K562 (cell line): ENCODE measurements around the gene HPCAL1. TPM values are rescaled to one million over a fixed set of nuclear protein-coding genes. Genes with fewer than 3 reads are reported as not detected.

ENCODE experiments used
- CBFA2T3 ChIP-seq: fragments of 450-650 bp; IDR thresholded peaks from 2 replicates; pipeline ENCODE4 v1.6.1; 2017
- CREB3L1 ChIP-seq: fragments of 450-650 bp; IDR thresholded peaks from 2 replicates; pipeline ENCODE4 v1.6.1; 2014; ENCODE audit warnings: low read depth, mild to moderate bottlenecking, moderate library complexity, borderline replicate concordance
- CREM ChIP-seq: IDR thresholded peaks from 2 replicates; pipeline ENCODE4 v1.6.1; 2014; ENCODE audit warnings: antibody characterized with exemption, low read depth
- CSDE1 ChIP-seq, 2 experiments: fragments of 450-650 bp; IDR thresholded peaks; 2 replicates each; pipeline ENCODE4 v1.6.1; 2016; ENCODE audit warnings: mild to moderate bottlenecking in 1 of 2
- CTCF ChIP-seq, 3 experiments: IDR thresholded peaks in 2 of 3; conservative IDR thresholded peaks in 1 of 3; 2 replicates each; pipeline ENCODE4 v1.5.1; 2011 to 2012; ENCODE audit warnings: low read length in 3 of 3, mild to moderate bottlenecking in 3 of 3, control low read depth in 2 of 3, improper control_type of control experiment in 1 of 3, inconsistent platforms in 1 of 3, low read depth in 1 of 3, mixed read lengths in 1 of 3, moderate library complexity in 1 of 3; ENCODE audit not compliant: insufficient read depth in 2 of 3
- EP300 ChIP-seq: IDR thresholded peaks from 2 replicates; pipeline ENCODE4 v1.6.1; 2012; ENCODE audit warnings: low read length, improper control_type of control experiment
- HSF4 ChIP-seq: fragments of 250-450 bp; sonication (Bioruptor Pico); IDR thresholded peaks from 2 replicates; pipeline ENCODE4 v2.1.2; 2022; ENCODE audit warnings: mild to moderate bottlenecking, moderate library complexity, borderline replicate concordance
- L3MBTL2 ChIP-seq: fragments of 450-650 bp; IDR thresholded peaks from 2 replicates; pipeline ENCODE4 v1.6.1; 2016; ENCODE audit warnings: mild to moderate bottlenecking, moderate library complexity
- MAX ChIP-seq: sonication (generic); formaldehyde crosslinking; IDR thresholded peaks from 2 replicates; pipeline ENCODE4 v1.9.0; 2022; ENCODE audit warnings: mild to moderate bottlenecking, missing genetic modification reagents
- NR2C2 ChIP-seq, 2 experiments: fragments of 200-800 bp in 1 of 2; sonication (Bioruptor generic) in 1 of 2; sonication (generic) in 1 of 2; formaldehyde crosslinking in 1 of 2; IDR thresholded peaks; 2 replicates each; pipeline versions ENCODE4 v1.6.1 to v1.8.0; 2016 to 2022; ENCODE audit warnings: mild to moderate bottlenecking in 1 of 2, missing compliant biosample characterization in 1 of 2, missing genetic modification characterization in 1 of 2, missing genetic modification reagents in 1 of 2
- POLR2G ChIP-seq: fragments of 200-400 bp; formaldehyde crosslinking; IDR thresholded peaks from 2 replicates; pipeline ENCODE4 v1.6.1; 2017; ENCODE audit warnings: low read depth, mild to moderate bottlenecking, antibody characterized with exemption, low read length, moderate library complexity
- PTBP1 ChIP-seq: fragments of 200-400 bp; formaldehyde crosslinking; IDR thresholded peaks from 2 replicates; pipeline ENCODE4 v1.6.1; 2017; ENCODE audit warnings: low read depth, low read length
- SP1 ChIP-seq: sonication (generic); formaldehyde crosslinking; IDR thresholded peaks from 2 replicates; pipeline ENCODE4 v1.8.1; 2022; ENCODE audit warnings: mild to moderate bottlenecking, missing genetic modification reagents
- STAG1 ChIP-seq: sonication (generic); formaldehyde crosslinking; IDR thresholded peaks from 2 replicates; pipeline ENCODE4 v1.5.0; 2020; ENCODE audit warnings: missing genetic modification reagents, borderline replicate concordance
- STAT5B ChIP-seq: fragments of 250-450 bp; sonication (Bioruptor Pico); IDR thresholded peaks from 2 replicates; pipeline ENCODE4 v1.8.0; 2021; ENCODE audit warnings: mild to moderate bottlenecking, inconsistent platforms
- TRIM24 ChIP-seq, 2 experiments: fragments of 450-650 bp; IDR thresholded peaks; 2 replicates each; pipeline ENCODE4 v1.6.1; 2016
- ZKSCAN8 ChIP-seq: fragments of 200-800 bp; sonication (Bioruptor generic); IDR thresholded peaks from 2 replicates; pipeline ENCODE4 v1.6.1; 2016; ENCODE audit warnings: missing genetic modification characterization, missing compliant biosample characterization
- ZNF354B ChIP-seq: fragments of 250-450 bp; sonication (Bioruptor Pico); IDR thresholded peaks from 2 replicates; pipeline ENCODE4 v1.4.0; 2020
- ZNF76 ChIP-seq: fragments of 250-450 bp; sonication (Bioruptor Pico); IDR thresholded peaks from 2 replicates; pipeline ENCODE4 v1.4.0; 2020; ENCODE audit warnings: mild to moderate bottlenecking, moderate library complexity, borderline replicate concordance
- polyA plus RNA-seq, 8 experiments: library from polyadenylated mRNA; depleted of rRNA in 4 of 8; stranded (reverse) in 5 of 8; unstranded in 3 of 8; fragments of >200 nt; fragmentation: Nextera tagmentation in 2 of 8; fragmentation: Illumina TruSeq in 1 of 8; extraction: Ambion mirVana in 2 of 8; extraction: Trizol in 1 of 8; gene quantifications; 2 replicates each; pipeline versions ENCODE4 v1.2.1 to v1.2.3, GENCODE V29; 2011 to 2014; ENCODE audit warnings: inconsistent platforms in 1 of 8, missing spikeins in 1 of 8
- total RNA-seq, 7 experiments: library from RNA; depleted of rRNA in 6 of 7; stranded (reverse); fragments of >200 nt in 6 of 7; fragmentation: Illumina TruSeq in 2 of 7; extraction: Trizol in 2 of 7; gene quantifications; 2 replicates each; pipeline versions ENCODE4 v1.2.1 to v1.2.3, GENCODE V29; 2011 to 2021; ENCODE audit warnings: low replicate concordance in 1 of 7

The HPCAL1 gene
- total and polyA plus RNA-seq, 9 of the 15 experiments (the other 6 are each of a cell fraction or from before 2014, with no cell fraction given), result 2.7 to 65.5 (median 23.9) TPM

- no peak for TF ChIP-seq HSF4
- TF ChIP-seq SP1 (CRISPR knock-in tag), result peak; percentile 94
- peak; percentile 61 for TF ChIP-seq CREM
- TF ChIP-seq STAT5B (CRISPR knock-in tag), result no peak
- TF ChIP-seq POLR2G, result peak; percentile 34; the same call in 1 of the 2 replicates
- 0 out of 2 replicates have a peak, but pooled peaks have one; percentile 16 for TF ChIP-seq CREB3L1
- peak; percentile 8; the same call in 1 of the 2 replicates for TF ChIP-seq EP300
- no peak for TF ChIP-seq TRIM24 (IDR thresholded peaks at IDR 0.05)
- no peak for TF ChIP-seq PTBP1
- no peak for TF ChIP-seq NR2C2 (CRISPR knock-in tag; IDR thresholded peaks at IDR 0.05)
- peak; percentile 42 for TF ChIP-seq NR2C2 (tag; IDR thresholded peaks at IDR 0.05)
- TF ChIP-seq CSDE1 (IDR thresholded peaks at IDR 0.05), result peak in 1 of 2 experiments; percentile 62; a peak in 1 of 4 replicates
- peak; percentile 94 to 97 (median 97) for TF ChIP-seq CTCF (IDR thresholded peaks at IDR 0.05 in 2 of 3, conservative IDR thresholded peaks at IDR 0.05 in 1 of 3; ENCODE audit: insufficient read depth in 2 of 3, low read depth in 1 of 3, low read length in 3 of 3)
- peak; percentile 35; the same call in 1 of the 2 replicates for TF ChIP-seq MAX (CRISPR knock-in tag)
- peak; percentile 84 for TF ChIP-seq L3MBTL2
- no peak for TF ChIP-seq ZNF76 (CRISPR knock-in tag)
- TF ChIP-seq CBFA2T3, result 0 out of 2 replicates have a peak, but pooled peaks have one; percentile 3
- no peak for TF ChIP-seq ZNF354B (CRISPR knock-in tag)
- TF ChIP-seq STAG1 (CRISPR knock-in tag), result peak; percentile 78; the same call in 1 of the 2 replicates
- TF ChIP-seq ZKSCAN8 (CRISPR knock-in tag), result no peak
These were observed 106.2 kb downstream of the HPCAL1 start (continued) for GRCh38 chr2:10408649-10409579.
